Urinary bladder (tissue), 4 donors: ENCODE results near the gene C10orf53. TPM values are rescaled to one million over a fixed set of nuclear protein-coding genes. Genes with fewer than 3 reads are reported as not detected.

Source experiments
- DNase-seq: peaks from one replicate; pipeline ENCODE4 v3.0.0-alpha.2; 2015; ENCODE audit errors: extremely low spot score
- H3K27ac ChIP-seq: one replicate; pipeline ENCODE4 v1.5.1; 2013; ENCODE audit warnings: low read depth, mild to moderate bottlenecking, moderate library complexity
- H3K36me3 ChIP-seq: one replicate; pipeline ENCODE4 v1.6.1; 2013; ENCODE audit warnings: mild to moderate bottlenecking, moderate library complexity; ENCODE audit not compliant: insufficient read depth
- H3K4me1 ChIP-seq: one replicate; pipeline ENCODE4 v1.6.1; 2013; ENCODE audit warnings: mild to moderate bottlenecking, moderate library complexity; ENCODE audit not compliant: insufficient read depth
- H3K4me3 ChIP-seq: one replicate; pipeline ENCODE4 v1.5.1; 2013; ENCODE audit warnings: low read depth, low read length
- WGBS: extraction: QIAGEN DNeasy Blood & Tissue Kit; methylation state at CpG from one replicate; pipeline ENCODE4 v1.1.7; 2013; 5-methylcytosine and 5-hydroxymethylcytosine counted together
- polyA plus RNA-seq: library from polyadenylated mRNA; stranded (reverse); fragments of 200-250 nt; gene quantifications from one replicate; pipeline ENCODE4 v1.2.3, GENCODE V29; 2013
- total RNA-seq: library from RNA; depleted of rRNA; stranded (reverse); fragments of >200 nt; gene quantifications from one replicate; pipeline ENCODE4 v1.2.3, GENCODE V29; 2014
- donor health status: healthy with polysubstance abuse.
- donor health status: healthy.

Gene C10orf53, protein sequence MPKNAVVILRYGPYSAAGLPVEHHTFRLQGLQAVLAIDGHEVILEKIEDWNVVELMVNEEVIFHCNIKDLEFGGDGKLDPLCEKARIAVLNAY
- total RNA-seq: not detected
- polyA plus RNA-seq: not detected

DNA sequence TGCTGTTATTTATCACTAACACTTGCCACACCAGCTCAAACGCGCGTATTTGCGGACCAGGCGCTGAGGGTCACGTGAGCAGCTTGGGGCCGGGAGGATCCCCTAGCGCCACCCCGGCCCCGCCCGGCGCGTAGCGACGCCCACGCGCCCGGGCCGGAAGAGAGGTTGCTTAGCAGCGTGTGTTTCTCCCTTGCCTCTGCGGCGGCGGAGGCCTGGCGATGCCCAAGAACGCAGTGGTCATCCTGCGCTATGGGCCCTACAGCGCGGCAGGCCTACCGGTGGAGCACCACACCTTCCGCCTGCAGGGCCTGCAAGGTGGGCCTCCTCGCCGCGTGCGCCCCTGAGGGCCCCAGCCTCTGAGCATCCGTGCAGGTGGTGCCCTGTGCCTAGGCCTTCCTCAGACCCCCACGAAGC is at the start of gene C10orf53:
TSS of gene C10orf53 (plus strand) at position 172 of the 414 bp plus-strand sequence. CDS start at position 219, 47 bp downstream.
- Histone ChIP-seq H3K4me3 (no peak within 1 kb of the TSS), H3K27ac (no peak within 1 kb of the TSS), H3K4me1 (no peaks in the 10 kb centered on the region), H3K36me3 (no peaks in the 10 kb centered on the region)
- DNase-seq: peak; percentile 14
- 6% methylated on average over 36 of the region's 36 CpGs for WGBS

DNA sequence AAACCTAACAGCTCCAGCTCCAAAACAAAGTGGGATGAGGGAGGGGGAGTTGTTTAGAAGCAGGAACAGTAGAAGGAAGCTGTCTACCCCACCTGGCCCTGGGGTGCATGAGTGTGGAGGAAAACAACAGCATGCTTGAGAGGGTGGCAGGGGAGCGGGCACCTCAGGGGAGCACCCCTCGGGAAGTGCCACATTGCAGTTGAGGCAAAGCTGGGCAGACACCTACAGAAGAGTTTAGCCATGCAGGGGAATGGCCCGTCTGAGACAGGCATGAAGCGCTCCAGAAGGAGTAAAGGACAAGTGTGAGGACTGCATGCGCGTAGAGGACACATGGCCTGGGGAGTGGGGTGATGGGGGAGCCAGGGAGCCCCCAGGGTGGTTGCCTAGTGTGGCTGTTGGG is 47.5 kb upstream of the C10orf53 start:
- Histone ChIP-seq H3K27ac (no peak overlapping the region), H3K4me3 (no peak overlapping the region), H3K4me1 (no peaks in the 10 kb centered on the region), H3K36me3 (no peaks in the 10 kb centered on the region)
- no peak for DNase-seq
- 93% methylated on average over 6 of the region's 6 CpGs for WGBS

DNA sequence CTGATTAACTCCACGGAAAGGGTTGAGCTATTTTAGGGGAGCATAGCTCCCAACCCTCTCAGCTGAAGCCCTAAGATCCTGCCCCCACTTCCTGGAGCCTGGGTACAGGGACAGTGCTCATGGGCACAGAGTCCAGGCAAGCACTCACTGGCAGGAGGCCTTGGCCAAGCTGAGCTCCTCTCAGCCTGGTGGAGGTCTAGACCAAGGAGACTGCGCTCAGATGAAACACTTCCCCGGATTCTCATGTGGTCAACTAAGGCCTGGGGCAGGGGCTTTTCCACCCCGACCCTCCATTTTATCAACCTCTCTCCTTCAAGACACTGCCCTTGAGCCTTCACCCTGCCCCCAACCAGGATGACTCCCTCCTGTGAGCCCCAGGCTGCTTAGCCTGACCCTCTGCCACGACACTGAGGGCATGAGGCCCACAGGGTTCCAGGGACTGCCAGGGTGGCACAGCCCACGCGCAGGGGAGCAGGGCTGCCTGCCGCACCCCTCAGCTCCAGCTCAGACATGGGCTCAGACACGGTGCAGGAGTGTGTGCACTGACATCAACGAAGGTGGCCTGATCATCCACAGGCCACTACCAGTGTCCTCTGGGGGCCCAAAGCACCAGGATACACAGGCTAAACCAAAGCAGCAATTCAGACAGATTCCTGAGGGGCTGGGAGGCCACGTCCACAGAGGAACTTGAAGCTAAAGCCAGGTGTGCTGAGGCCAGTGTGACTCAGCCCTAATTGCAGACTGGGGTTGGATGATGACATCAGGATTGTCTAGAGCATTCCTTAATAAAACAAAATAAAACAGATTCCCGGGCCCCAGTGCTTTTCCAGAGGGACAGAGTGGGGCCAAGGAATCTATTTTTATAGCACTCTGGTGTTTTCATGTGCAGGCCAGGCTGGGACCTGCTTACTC is 46.8 kb upstream of the C10orf53 start:
- Histone ChIP-seq H3K4me1 (no peaks in the 10 kb centered on the region), H3K27ac (no peak overlapping the region), H3K36me3 (no peaks in the 10 kb centered on the region), H3K4me3 (no peak overlapping the region)
- DNase-seq: no peak
- WGBS: 53% methylated on average over 12 of the region's 12 CpGs

DNA sequence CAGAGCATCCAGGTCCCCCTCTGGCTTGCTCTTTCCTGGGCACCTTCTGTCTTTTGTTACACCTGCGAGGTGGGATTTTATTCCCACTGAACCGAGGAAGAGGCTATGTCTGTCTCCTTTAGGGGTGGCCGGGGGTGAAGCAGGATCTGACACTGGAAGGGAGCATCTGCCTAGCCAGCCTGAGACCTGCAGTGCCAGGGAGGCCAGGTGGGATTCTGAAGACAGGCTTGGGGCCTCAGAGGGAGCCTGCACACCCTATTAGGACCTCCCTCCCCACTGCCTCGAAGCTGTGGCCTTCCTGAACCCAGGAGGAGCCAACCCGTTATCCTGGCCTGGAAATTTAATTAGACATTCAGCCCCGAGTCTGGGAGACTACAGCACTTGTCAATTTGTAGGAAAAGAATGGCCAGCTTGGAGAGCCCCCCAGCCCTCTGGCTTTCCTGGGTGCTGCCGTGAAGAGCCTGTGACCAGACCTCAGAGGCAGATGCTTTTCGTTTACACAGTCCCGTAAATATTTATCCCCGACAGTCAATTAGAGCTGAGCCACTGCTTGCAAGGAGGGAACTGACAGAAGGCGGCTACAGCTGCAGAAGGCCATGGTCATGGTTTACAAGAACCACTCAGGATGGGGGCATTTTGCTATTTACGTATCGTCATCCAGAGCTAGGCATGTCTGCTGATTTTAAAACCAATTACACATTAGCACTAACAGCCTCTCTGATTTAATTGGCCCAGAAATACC is 46.0 kb upstream of the C10orf53 start:
- no peak for DNase-seq
- H3K4me3 ChIP-seq: no peak overlapping the region
- no peak overlapping the region for H3K27ac ChIP-seq
- no peaks in the 10 kb centered on the region for H3K36me3 ChIP-seq
- no peaks in the 10 kb centered on the region for H3K4me1 ChIP-seq
- 26% methylated on average over 13 of the region's 13 CpGs for WGBS

DNA sequence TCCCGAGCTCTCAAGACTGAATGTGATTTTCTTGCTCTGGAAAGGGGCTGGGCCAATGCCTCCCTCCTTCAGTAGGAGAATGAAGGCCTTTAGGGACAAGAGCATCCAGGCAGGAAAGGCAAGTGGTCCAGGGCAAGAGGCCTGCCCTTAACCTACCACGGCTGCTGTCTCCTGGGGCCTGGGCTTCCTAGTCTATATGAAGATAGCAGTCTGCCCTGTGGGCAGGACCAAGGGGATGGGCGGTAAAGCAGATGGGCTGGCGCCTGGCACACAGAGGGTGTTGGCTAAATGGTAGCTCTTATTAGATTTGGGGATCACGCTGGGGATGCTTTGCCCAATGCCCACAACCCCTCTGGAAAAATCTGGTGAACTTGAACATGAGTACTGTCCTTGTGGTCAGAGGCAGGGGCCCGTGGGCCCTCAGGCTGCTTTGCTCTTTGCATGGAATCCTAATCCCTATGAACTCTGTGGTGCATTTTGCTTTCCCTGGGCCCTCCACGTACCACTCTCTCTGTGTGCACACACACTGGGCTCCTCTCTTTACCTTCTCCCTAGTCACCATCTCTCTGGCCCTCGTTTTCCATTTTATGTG is 45.3 kb upstream of the C10orf53 start:
- no peak overlapping the region for H3K4me3 ChIP-seq
- WGBS: 66% methylated on average over 8 of the region's 8 CpGs
- no peaks in the 10 kb centered on the region for H3K4me1 ChIP-seq
- H3K27ac ChIP-seq: no peak overlapping the region
- DNase-seq: no peak
- no peaks in the 10 kb centered on the region for H3K36me3 ChIP-seq

DNA sequence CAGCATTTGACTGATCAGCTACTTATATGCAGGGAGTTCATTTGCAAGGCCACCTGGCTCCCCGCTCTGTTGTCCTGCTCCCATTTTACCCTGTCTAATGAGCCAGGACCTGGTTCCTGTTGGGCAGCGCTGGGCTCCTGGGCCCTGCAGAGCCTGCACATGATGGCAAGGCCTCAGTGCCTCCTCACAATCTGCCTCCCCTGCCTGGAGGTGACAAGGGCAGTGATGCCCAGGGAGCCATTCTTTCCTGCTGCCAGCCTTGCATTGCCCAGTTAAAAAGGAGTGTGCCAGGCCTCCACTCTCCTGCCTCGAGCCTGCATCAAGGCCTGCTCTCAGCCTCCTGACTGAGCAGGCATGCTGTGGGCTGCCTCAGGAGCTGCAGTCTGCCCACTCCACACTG is 37.1 kb upstream of the C10orf53 start:
- H3K4me1 ChIP-seq: no peaks in the 10 kb centered on the region
- DNase-seq: no peak
- no peaks in the 10 kb centered on the region for H3K36me3 ChIP-seq
- no peak overlapping the region for H3K27ac ChIP-seq
- 89% methylated on average over 3 of the region's 3 CpGs for WGBS
- H3K4me3 ChIP-seq: no peak overlapping the region

DNA sequence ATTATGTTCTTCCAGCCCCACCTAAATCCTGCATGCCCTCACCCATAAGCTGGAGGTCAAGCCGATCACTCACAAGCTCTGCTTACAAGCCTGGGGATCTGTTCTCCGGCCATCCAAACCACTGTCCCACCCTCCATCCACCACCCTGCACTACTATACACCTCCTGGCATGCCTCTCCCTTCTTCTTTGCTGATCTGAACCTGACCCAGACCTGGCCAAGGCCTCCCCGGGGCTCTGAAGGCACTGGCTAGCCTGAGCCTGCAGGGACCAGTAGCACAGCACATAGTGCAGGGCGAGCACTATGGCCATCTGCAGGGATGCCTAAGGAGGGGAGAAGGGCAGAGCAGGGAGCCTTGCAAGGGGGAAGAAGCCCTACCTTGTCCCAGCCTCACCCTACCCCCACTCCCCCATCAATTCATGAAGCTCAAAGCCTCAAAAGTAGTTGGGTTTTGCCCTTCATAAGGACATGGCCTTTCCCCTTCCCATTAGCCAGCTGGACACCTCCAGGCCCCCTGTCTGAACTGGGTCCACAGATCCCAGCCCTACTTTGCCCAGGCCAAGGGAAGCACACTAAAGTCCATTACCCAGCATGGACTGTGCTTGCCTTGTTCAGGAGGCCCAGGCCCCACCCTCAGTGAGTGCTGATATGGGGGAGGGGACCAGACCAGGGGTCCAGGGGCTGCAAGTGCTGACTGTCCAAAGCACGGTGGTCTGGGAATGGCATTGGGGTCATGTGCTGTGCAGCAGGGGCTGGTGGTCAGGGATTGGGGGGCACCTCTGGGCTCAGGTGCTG is 36.0 kb upstream of the C10orf53 start:
- 82% methylated on average over 5 of the region's 5 CpGs for WGBS
- no peak for DNase-seq
- Histone ChIP-seq H3K27ac (no peak overlapping the region), H3K4me1 (no peaks in the 10 kb centered on the region), H3K36me3 (no peaks in the 10 kb centered on the region), H3K4me3 (no peak overlapping the region)

DNA sequence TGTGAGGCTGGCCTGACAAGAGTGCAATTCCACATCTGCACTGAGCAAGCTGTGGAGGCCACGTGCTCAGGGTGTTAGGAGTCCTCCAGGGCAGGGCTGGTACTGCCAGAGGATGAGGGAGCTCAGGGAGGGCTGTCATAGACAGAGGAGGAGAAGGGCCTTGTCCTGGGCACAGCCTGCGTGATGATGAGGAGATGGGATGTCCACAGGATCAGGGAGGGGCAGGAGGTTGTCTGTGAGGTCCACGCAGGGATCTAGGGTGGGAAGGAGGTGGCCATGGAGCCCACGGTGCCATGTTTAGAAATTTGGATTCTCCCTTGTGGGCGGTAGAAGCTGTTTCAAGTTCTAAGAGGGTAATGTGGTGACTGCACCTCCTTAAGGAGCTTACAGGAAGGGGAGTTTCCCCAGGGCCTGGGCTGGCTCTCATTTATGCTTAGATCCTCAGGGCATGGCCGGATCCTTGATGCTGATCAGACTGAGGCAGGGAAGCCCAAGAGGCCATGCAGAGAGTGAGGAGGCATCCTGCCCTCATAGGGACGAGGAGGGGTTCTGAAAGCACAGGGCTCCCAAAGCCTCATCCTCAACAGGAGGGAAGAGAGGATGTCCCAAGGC is 35.3 kb upstream of the C10orf53 start:
- no peak overlapping the region for H3K27ac ChIP-seq
- no peaks in the 10 kb centered on the region for H3K36me3 ChIP-seq
- no peaks in the 10 kb centered on the region for H3K4me1 ChIP-seq
- DNase-seq: no peak
- WGBS: 72% methylated on average over 7 of the region's 7 CpGs
- H3K4me3 ChIP-seq: no peak overlapping the region

DNA sequence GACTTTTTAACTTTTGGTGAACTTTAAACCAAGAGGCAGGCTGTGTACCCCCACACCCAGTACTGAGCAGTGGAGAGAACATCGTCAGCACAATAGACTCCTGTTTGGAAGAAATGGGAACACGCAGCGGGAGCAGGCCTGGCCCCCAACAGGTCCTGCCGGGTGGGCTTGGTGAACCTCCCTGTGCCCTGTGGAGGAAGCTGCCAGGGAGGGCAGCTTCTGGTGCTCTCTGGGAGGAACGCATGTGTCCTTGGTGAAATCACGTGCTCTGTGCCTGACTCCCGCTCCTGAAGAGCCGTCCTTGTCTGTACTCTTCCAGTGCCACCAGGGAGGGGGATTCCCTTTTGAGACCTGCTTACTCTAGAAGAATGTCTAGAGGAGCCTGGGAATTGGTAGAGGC is 34.0 kb upstream of the C10orf53 start:
- WGBS: 85% methylated on average over 8 of the region's 8 CpGs

DNA sequence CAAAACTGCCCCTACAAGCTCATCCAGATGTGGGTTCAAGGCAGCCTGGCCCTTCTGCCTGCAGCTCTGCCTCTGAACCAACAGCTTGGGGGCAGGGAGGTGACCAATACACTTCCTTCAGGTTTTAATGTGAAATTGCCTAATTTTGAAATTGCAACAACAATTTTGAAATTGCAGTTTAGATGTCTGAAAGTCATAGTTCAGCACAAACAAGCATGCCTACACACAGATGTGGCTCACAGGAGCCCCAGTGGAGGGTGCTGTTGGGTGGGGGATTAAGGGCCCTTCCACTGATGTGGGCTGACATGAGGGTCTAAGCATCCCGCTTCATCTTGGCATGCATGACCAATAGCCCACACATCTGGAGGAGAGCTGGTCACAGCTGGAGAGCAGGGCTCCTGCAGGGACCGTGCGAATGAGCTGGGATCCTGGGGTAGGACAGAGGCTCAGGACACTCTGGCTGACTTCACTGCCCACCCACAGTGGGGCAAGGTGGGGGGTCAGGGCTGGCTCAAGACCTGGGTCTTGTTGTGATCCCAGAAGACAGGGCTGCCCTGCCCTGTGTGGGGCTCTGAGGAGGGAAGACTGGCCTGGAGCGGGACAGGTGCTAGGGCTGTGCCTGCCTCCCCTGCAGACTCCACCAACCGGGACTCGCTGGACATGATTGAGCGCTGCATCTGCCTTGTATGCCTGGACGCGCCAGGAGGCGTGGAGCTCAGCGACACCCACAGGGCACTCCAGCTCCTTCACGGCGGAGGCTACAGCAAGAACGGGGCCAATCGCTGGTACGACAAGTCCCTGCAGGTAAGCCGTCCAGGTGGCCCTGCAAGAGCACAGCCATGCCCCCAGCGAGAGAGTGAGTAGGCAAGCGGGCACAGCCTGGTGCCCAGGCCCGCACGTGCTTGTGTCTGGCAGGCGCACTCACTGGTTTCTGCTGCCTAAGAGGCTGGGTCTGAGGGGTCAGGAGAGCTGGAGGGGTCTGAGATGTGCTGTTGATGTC is 33.3 kb upstream of the C10orf53 start:
- no peak for DNase-seq
- 86% methylated on average over 22 of the region's 22 CpGs for WGBS
- no peaks in the 10 kb centered on the region for H3K4me1 ChIP-seq
- H3K4me3 ChIP-seq: no peak overlapping the region
- H3K36me3 ChIP-seq: no peaks in the 10 kb centered on the region
- no peak overlapping the region for H3K27ac ChIP-seq

More for the DNA sequence above, 34.0 kb upstream of the C10orf53 start:
- DNase-seq: no peak
- Histone ChIP-seq H3K27ac (no peak overlapping the region), H3K4me3 (no peak overlapping the region), H3K36me3 (no peaks in the 10 kb centered on the region), H3K4me1 (no peaks in the 10 kb centered on the region)

DNA sequence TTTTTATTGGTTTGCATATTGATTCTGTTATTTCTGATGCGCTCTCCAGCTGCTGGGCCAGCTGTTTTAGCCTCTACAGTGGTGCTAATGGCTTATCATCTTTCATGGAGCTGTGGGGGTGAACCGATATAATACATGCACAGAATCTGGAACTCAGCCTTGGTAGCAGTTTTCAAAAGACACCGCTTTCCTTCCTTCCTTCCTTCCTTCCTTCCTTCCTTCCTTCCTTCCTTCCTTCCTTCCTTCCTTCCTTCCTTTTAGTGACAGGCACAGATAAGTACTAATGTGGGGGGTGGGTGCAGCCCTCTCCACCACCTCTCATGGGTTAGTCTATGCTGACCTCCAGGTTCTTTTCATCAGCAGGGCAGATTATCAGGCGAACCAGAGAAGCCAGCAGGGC is 31.9 kb upstream of the C10orf53 start:
- 70% methylated on average over 4 of the region's 4 CpGs for WGBS
- Histone ChIP-seq H3K27ac (no peak overlapping the region), H3K36me3 (no peaks in the 10 kb centered on the region), H3K4me1 (no peaks in the 10 kb centered on the region), H3K4me3 (no peak overlapping the region)
- no peak for DNase-seq
